ENCODE data around the gene KPNA6. TPM values are rescaled to one million over a fixed set of nuclear protein-coding genes. Genes with fewer than 3 reads are reported as not detected.

The KPNA6 gene
- total RNA-seq, 1 donor from 2014 or later, result 28.7 TPM

GRCh38 chr1:32186491-32186890, 78.6 kb downstream of the KPNA6 start:
- H3K27me3 ChIP-seq, result no peaks in the 10 kb centered on the region
- DNase-seq (ENCODE audit: extremely low spot score in 2 of 2), result no peak
- H3K9me3 ChIP-seq, result no peaks in the 10 kb centered on the region
- H3K4me3 ChIP-seq, result no peak overlapping the region
- peaks cover 36% of the 10 kb centered on the region for H3K4me1 ChIP-seq
- H3K36me3 ChIP-seq, result peaks cover 0 to 77% of the 10 kb centered on the region in 2 donors
- no peak overlapping the region for H3K27ac ChIP-seq
- TF ChIP-seq POLR2AphosphoS5 (IDR thresholded peaks at IDR 0.05; ENCODE audit: insufficient read depth in 1 of 2, low read depth in 1 of 2) (no peak), POLR2A (IDR thresholded peaks at IDR 0.05) (no peak), CTCF (IDR thresholded peaks at IDR 0.05) (no peak)
- intact Hi-C loops (cut with DNase I), result no loop called here

GRCh38 chr1:32187850-32188249, 80.0 kb downstream of the KPNA6 start:
- no peaks in the 10 kb centered on the region for H3K27me3 ChIP-seq
- intact Hi-C loops (cut with DNase I), result no loop called here
- peaks cover 0 to 79% of the 10 kb centered on the region in 2 donors for H3K36me3 ChIP-seq
- DNase-seq (ENCODE audit: extremely low spot score in 2 of 2), result no peak
- H3K9me3 ChIP-seq, result no peaks in the 10 kb centered on the region
- TF ChIP-seq POLR2AphosphoS5 (IDR thresholded peaks at IDR 0.05; ENCODE audit: insufficient read depth in 1 of 2, low read depth in 1 of 2), result no peak
- H3K4me3 ChIP-seq, result no peak overlapping the region
- H3K4me1 ChIP-seq, result peaks cover 22% of the 10 kb centered on the region
- H3K27ac ChIP-seq, result no peak overlapping the region

GRCh38 chr1:32192220-32192948, 84.5 kb downstream of the KPNA6 start:
- Histone ChIP-seq H3K27ac (no peak overlapping the region), H3K27me3 (no peaks in the 10 kb centered on the region), H3K9me3 (no peaks in the 10 kb centered on the region), H3K36me3 (peaks cover 0 to 94% of the 10 kb centered on the region in 2 donors), H3K4me3 (no peak overlapping the region), H3K4me1 (no peaks in the 10 kb centered on the region)
- no peak for DNase-seq (ENCODE audit: extremely low spot score in 2 of 2)
- TF ChIP-seq CTCF (IDR thresholded peaks at IDR 0.05), result no peak
- TF ChIP-seq POLR2A (IDR thresholded peaks at IDR 0.05), result no peak
- TF ChIP-seq POLR2AphosphoS5 (IDR thresholded peaks at IDR 0.05; ENCODE audit: insufficient read depth in 1 of 2, low read depth in 1 of 2), result no peak
- intact Hi-C loops (cut with DNase I), result no loop called here

GRCh38 chr1:32194984-32195383, 87.1 kb downstream of the KPNA6 start:
- Histone ChIP-seq H3K9me3 (no peaks in the 10 kb centered on the region), H3K27ac (no peak overlapping the region), H3K4me3 (no peak overlapping the region), H3K36me3 (peaks cover 0 to 76% of the 10 kb centered on the region in 2 donors), H3K4me1 (peaks cover 8% of the 10 kb centered on the region), H3K27me3 (no peaks in the 10 kb centered on the region)
- intact Hi-C loops (cut with DNase I), result no loop called here
- no peak for TF ChIP-seq POLR2A (IDR thresholded peaks at IDR 0.05)
- TF ChIP-seq POLR2AphosphoS5 (IDR thresholded peaks at IDR 0.05; ENCODE audit: insufficient read depth in 1 of 2, low read depth in 1 of 2), result no peak
- no peak for TF ChIP-seq CTCF (IDR thresholded peaks at IDR 0.05)
- no peak for DNase-seq (ENCODE audit: extremely low spot score in 2 of 2)

GRCh38 chr1:32195531-32195930, 87.7 kb downstream of the KPNA6 start:
- no peaks in the 10 kb centered on the region for H3K9me3 ChIP-seq
- intact Hi-C loops (cut with DNase I), result no loop called here
- no peak for TF ChIP-seq POLR2A (IDR thresholded peaks at IDR 0.05)
- no peak for TF ChIP-seq POLR2AphosphoS5 (IDR thresholded peaks at IDR 0.05; ENCODE audit: insufficient read depth in 1 of 2, low read depth in 1 of 2)
- no peak for TF ChIP-seq CTCF (IDR thresholded peaks at IDR 0.05)
- peaks cover 10% of the 10 kb centered on the region for H3K4me1 ChIP-seq
- peaks cover 0 to 71% of the 10 kb centered on the region in 2 donors for H3K36me3 ChIP-seq
- no peak overlapping the region for H3K27ac ChIP-seq
- no peaks in the 10 kb centered on the region for H3K27me3 ChIP-seq
- no peak for DNase-seq (ENCODE audit: extremely low spot score in 2 of 2)
- H3K4me3 ChIP-seq, result no peak overlapping the region

Data from vagina (tissue), 2 donors.